ENCODE data around the gene KRTAP12-3.

DNA sequence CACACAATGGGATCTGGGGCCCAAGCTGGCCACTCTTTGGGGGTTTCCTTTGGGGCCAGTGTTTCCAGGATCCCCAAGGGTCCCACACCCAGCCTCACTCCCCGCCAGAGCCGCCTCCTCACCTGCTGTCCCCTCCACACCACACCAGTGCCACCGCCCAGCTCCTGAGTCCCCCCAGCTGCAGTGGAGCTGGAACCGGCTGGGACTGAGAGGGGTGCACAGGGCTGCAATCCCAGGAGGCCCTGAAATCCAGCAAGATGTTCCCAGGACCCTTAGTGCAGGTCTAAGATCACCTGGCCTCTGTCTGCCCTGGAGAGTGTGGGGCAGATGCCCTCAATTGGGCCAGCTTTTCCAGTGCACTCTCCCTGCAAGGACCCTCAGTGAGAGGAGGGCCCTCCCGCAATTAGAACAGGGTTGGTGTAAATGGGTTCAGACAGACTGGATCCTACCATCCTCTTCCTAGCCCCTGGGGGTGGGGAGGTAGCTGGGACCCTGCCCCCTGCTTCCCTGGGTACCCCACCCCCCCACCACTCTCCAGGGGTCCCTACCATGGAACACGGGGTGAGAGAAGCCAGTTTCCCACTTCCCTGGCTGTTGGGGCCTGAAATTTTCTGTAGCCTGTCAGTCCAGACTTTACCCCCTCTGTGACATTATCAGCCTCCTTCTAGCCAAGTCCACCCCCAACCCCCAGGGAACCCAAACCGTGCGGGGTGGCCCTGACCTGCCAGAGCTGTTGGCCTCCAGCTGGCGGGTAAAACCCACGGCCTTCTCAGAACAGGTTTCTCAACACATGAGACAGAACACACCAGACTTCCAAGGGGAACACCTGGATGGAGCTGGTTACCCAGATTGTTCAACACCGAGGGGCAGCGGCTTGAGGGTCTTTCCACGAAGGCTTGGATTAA is 46.3 kb downstream of the KRTAP12-3 start:
- no peak for TF ChIP-seq POLR2A (IDR thresholded peaks at IDR 0.05)
- TF ChIP-seq, protein P1, sequence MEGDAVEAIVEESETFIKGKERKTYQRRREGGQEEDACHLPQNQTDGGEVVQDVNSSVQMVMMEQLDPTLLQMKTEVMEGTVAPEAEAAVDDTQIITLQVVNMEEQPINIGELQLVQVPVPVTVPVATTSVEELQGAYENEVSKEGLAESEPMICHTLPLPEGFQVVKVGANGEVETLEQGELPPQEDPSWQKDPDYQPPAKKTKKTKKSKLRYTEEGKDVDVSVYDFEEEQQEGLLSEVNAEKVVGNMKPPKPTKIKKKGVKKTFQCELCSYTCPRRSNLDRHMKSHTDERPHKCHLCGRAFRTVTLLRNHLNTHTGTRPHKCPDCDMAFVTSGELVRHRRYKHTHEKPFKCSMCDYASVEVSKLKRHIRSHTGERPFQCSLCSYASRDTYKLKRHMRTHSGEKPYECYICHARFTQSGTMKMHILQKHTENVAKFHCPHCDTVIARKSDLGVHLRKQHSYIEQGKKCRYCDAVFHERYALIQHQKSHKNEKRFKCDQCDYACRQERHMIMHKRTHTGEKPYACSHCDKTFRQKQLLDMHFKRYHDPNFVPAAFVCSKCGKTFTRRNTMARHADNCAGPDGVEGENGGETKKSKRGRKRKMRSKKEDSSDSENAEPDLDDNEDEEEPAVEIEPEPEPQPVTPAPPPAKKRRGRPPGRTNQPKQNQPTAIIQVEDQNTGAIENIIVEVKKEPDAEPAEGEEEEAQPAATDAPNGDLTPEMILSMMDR (IDR thresholded peaks at IDR 0.05) = no peak

All from heart left ventricle (tissue), 13 donors.